Body of pancreas (tissue), 4 donors: ENCODE data around the gene SCARF1. TPM values are rescaled to one million over a fixed set of nuclear protein-coding genes. Genes with fewer than 3 reads are reported as not detected.
A peak's percentile ranks its signal among the peaks of the same experiment; 100 is the strongest.

Source experiments
- ATAC-seq: fragments of 150-250 bp; one replicate; pipeline ENCODE4 v1.9.1; 2016
- DNase-seq, 4 donors: peaks; one replicate each; pipeline ENCODE4 v3.0.0-alpha.2; 2019
- H3K27ac ChIP-seq, 4 donors: fragments of 200-600 bp; sonication (generic); 1 replicate in 3 of 4; 2 replicates in 1 of 4; pipeline versions ENCODE4 v1.5.1 to v1.6.1; 2016 to 2019; ENCODE audit warnings: mild to moderate bottlenecking in 1 of 4, mixed read lengths in 1 of 4, moderate library complexity in 1 of 4
- H3K27me3 ChIP-seq, 2 donors: fragments of 200-600 bp; sonication (generic); one replicate each; pipeline ENCODE4 v1.6.0; 2016; ENCODE audit warnings: mild to moderate bottlenecking in 1 of 2
- H3K36me3 ChIP-seq, 2 donors: fragments of 200-600 bp; sonication (generic); replicated peaks in 1 of 2; 2 replicates each; pipeline ENCODE4 v1.5.1; 2016; ENCODE audit warnings: low read depth in 2 of 2; ENCODE audit not compliant: insufficient read depth in 1 of 2
- H3K4me1 ChIP-seq: fragments of 200-600 bp; sonication (generic); one replicate; pipeline ENCODE4 v1.6.0; 2016
- H3K4me3 ChIP-seq, 2 donors: fragments of 200-600 bp; sonication (generic); 1 replicate in 1 of 2; 2 replicates in 1 of 2; pipeline ENCODE4 v1.5.1; 2016 to 2019
- H3K9me3 ChIP-seq, 3 donors: fragments of 200-600 bp; sonication (generic); 1 replicate in 2 of 3; 2 replicates in 1 of 3; pipeline ENCODE4 v1.5.1; 2016
- POLR2A ChIP-seq, 3 donors: fragments of 450-650 bp; IDR thresholded peaks; one replicate each; pipeline ENCODE4 v1.6.1; 2016; ENCODE audit warnings: antibody characterized with exemption in 3 of 3, mild to moderate bottlenecking in 2 of 3
- WGBS, 2 donors: methylation state at CpG; one replicate each; pipeline ENCODE4 v1.1.5; 2017; 5-methylcytosine and 5-hydroxymethylcytosine counted together
- intact Hi-C: fragments of 100-400 bp; cut with DNase I; formaldehyde crosslinking; loops from one replicate; pipeline ENCODE4 v1.15.1; 2023
- total RNA-seq, 2 donors: library from RNA; depleted of rRNA; stranded (reverse); fragments of >200 nt; gene quantifications; one replicate each; pipeline ENCODE4 v1.1.0, GENCODE V29; 2016
- TF ChIP-seq, protein P1 (sequence below), 7 experiments: fragments of 450-650 bp in 4 of 7; fragments of 200-600 bp in 3 of 7; sonication (generic) in 3 of 7; IDR thresholded peaks; one replicate each; pipeline ENCODE4 v1.5.1; 2016 to 2019; ENCODE audit warnings: antibody characterized with exemption in 7 of 7

Gene SCARF1
- total RNA-seq, 2 donors from 2014 or later: 9.1 to 15.5 TPM

DNA sequence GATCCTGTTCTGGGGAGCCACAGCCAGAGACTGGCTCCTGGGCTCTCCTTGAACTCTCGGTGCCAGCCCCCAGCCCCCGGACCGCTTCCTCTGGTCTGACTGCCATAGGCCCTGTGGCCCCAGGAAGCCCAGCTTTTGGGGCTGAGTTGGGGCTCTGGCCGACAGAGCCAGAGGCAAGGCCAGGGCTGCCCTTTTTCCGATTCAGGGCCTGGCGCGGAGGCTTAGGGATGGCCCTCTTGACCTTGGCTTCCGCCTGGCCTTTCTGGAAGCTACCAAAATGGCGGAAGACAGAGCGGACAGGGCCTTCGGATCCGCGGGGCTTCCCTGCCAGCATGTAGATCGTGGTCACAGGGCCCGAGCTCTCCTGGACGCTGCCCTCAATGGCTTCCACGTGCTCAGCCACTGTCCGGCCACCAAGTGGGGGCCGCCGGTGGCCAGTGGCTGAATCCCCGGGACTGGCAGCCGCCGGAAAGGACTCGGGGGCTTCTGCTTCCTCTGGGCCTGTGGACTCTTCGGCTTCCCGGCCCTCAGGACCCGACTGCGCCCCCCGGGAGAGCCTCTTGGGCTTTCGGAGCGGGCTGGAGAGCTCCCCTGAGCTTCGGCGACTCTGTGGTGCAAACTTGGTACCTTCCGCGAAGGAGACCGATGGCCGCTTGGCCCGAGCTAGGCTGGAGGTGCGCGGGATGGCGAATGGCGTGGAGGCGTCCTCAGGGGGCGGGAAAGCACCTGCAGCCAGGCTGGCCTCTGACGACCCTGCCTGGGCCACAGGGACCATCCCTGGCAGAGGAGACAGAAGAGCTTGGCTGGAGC is 10.5 kb downstream of the SCARF1 start:
- H3K36me3 ChIP-seq: no peaks in the 10 kb centered on the region
- no peak for ATAC-seq
- TF ChIP-seq POLR2A (IDR thresholded peaks at IDR 0.05): no peak
- TF ChIP-seq, protein P1, sequence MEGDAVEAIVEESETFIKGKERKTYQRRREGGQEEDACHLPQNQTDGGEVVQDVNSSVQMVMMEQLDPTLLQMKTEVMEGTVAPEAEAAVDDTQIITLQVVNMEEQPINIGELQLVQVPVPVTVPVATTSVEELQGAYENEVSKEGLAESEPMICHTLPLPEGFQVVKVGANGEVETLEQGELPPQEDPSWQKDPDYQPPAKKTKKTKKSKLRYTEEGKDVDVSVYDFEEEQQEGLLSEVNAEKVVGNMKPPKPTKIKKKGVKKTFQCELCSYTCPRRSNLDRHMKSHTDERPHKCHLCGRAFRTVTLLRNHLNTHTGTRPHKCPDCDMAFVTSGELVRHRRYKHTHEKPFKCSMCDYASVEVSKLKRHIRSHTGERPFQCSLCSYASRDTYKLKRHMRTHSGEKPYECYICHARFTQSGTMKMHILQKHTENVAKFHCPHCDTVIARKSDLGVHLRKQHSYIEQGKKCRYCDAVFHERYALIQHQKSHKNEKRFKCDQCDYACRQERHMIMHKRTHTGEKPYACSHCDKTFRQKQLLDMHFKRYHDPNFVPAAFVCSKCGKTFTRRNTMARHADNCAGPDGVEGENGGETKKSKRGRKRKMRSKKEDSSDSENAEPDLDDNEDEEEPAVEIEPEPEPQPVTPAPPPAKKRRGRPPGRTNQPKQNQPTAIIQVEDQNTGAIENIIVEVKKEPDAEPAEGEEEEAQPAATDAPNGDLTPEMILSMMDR (IDR thresholded peaks at IDR 0.05): no peak
- H3K9me3 ChIP-seq: no peaks in the 10 kb centered on the region
- H3K4me3 ChIP-seq: no peak overlapping the region
- no peak for DNase-seq
- intact Hi-C loops: loop anchor here (5.0 kb wide), 1 partner anchor 63 kb away; no protein-coding TSS in a partner anchor
- H3K27ac ChIP-seq: no peak overlapping the region
- H3K27me3 ChIP-seq: no peaks in the 10 kb centered on the region
- peaks cover 9% of the 10 kb centered on the region for H3K4me1 ChIP-seq
- WGBS, 2 donors: 86 to 94% methylated on average over 17 to 45 of the region's 45 CpGs

DNA sequence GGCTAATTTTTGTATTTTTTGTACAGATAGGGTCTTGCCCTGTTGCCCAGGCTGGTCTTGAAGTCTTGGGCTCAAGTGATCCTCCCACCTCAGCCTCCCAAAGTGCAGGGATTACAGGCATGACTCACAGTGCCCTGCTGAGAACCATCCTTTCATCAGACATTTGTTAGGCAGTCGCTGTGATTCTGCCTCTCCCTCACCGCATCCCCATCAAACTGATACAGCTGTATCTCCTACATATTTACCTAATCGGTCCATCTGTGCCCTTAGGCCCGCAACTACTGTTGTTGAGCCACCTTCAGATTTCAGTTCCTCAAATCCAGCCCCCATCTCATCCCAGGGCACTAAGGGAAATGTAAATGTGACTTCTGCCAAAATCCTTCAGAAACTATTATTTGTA is 14.9 kb downstream of the SCARF1 start:
- peaks cover 20% of the 10 kb centered on the region for H3K4me1 ChIP-seq
- 61 to 67% methylated on average over 4 of the region's 4 CpGs for WGBS, 2 donors
- no peaks in the 10 kb centered on the region for H3K36me3 ChIP-seq
- no peaks in the 10 kb centered on the region for H3K9me3 ChIP-seq
- H3K4me3 ChIP-seq: no peak overlapping the region
- intact Hi-C loops: loop anchor here (5.0 kb wide), 1 partner anchor 58 kb away; no protein-coding TSS in a partner anchor
- DNase-seq (no peak), ATAC-seq (no peak)
- H3K27me3 ChIP-seq: no peaks in the 10 kb centered on the region
- TF ChIP-seq, protein P1 (IDR thresholded peaks at IDR 0.05): no peak
- no peak for TF ChIP-seq POLR2A (IDR thresholded peaks at IDR 0.05)
- no peak overlapping the region for H3K27ac ChIP-seq

DNA sequence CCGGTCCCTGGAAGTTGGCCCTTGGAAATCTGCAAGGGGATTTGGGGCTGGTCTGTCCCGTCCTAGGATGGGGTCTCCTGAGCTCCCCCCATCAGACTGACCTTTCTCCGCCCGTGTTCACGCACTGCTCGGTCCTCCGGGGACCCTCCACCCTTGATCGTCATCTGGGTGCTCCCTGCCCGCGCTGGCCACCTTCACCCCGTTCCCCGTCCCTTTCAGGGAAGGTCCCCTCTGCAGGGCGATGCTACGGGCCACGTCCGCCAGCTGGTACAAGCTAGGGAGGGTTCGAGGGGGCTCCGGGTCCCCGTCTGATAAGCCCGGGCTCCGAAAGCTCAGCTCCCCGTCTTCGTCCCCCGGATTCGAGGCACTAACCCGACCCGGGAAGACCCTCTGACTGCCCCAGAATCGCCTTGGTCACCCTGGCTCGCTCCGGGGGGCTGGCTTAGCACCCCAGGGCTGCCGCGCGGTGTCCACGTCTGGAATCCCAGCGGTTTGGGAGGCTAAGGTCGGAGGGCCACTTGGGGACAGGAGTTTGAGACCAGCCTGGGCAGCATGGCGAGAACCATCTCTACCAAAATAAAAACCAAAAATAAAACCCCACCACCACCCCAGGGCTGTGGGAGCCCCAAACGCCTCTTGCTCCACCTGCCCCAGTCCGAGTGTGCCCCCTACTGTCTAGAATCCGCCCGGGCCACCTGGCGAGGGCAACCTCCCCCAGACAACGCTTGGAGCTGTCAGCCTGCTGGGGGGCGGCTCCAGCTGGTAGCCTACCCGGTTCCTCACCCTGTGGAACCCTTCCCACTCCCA is 15.8 kb downstream of the SCARF1 start:
- peak; percentile 68 to 76 (median 74) for DNase-seq
- H3K27me3 ChIP-seq: no peaks in the 10 kb centered on the region
- 3 to 9% methylated on average over 7 to 45 of the region's 45 CpGs for WGBS, 2 donors
- peak overlapping the region; percentile 82 to 93 (median 87) for H3K27ac ChIP-seq
- intact Hi-C loops: loop anchor here (5.0 kb wide), 1 partner anchor 57 kb away; no protein-coding TSS in a partner anchor
- H3K4me1 ChIP-seq: peaks cover 20% of the 10 kb centered on the region
- H3K4me3 ChIP-seq: peak overlapping the region; percentile 48 to 55
- H3K36me3 ChIP-seq: no peaks in the 10 kb centered on the region
- TF ChIP-seq POLR2A (IDR thresholded peaks at IDR 0.05): no peak
- TF ChIP-seq, protein P1 (IDR thresholded peaks at IDR 0.05): peak; percentile 44 to 88 (median 67)
- H3K9me3 ChIP-seq: no peaks in the 10 kb centered on the region
- peak; percentile 18 for ATAC-seq

DNA sequence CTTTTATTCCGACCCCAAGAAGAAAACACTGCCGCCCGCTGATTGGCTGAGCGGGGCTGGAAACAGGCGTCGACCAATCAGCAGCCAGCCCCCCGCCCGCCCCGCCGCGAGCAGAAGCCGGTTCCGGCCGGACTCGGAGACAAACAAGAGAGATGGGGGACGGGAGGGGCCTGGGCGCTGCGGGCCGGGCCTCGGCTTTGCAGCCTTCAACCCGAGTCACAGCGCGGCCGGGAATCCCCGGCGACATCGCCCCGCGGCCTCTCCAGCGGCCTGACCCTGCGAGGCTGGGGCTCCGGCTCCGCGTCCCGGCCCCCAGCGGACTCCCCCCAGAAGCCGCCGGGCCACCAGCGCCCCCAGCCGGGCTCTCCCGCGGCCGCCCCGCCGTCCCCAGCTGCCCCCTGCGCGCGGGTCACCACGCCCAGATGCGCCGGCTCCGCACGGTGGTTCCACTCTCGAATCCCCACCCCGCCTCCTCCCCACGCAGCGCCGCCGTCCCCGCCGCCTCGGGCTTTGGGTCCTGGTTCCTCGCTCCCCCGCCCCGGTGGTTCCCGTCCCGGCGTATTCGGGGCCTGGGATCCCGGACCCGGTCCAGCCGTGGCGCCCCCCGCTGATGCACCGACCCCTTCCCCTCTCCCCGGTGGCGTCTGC is 16.6 kb downstream of the SCARF1 start:
- Histone ChIP-seq H3K36me3 (no peaks in the 10 kb centered on the region), H3K27ac (peak overlapping the region; percentile 82 to 93 (median 87)), H3K9me3 (no peaks in the 10 kb centered on the region), H3K27me3 (no peaks in the 10 kb centered on the region), H3K4me3 (peak overlapping the region; percentile 48 to 55), H3K4me1 (peaks cover 20% of the 10 kb centered on the region)
- peak; percentile 88 for ATAC-seq
- intact Hi-C loops: no loop called here
- WGBS, 2 donors: 0 to 1% methylated on average over 7 to 64 of the region's 77 CpGs
- peak; percentile 90 to 95 (median 94) for DNase-seq
- TF ChIP-seq, protein P1 (IDR thresholded peaks at IDR 0.05): peak in 3 of 7 experiments; percentile 13 to 51 (median 48)
- TF ChIP-seq POLR2A (IDR thresholded peaks at IDR 0.05): peak; percentile 47 to 62 (median 57)
